Dendritic cell treated with granulocyte-macrophage colony-stimulating factor and Interleukin-4, amounts not matched to agents 40 ng/mL and 50 ng/mL, for 4 days (primary cell): Measurements from ENCODE around the gene SERTAD3.
A peak's percentile ranks its signal among the peaks of the same experiment; 100 is the strongest.
"Not testable (repeated sequence)": the region's sequence is repeated elsewhere in the genome, so short reads cannot be mapped to it uniquely, and the experiment has no call there.

Source experiments
- H3K27ac Mint-ChIP-seq: one replicate; pipeline ENCODE4 v1.8.0; 2022; ENCODE audit warnings: mild to moderate bottlenecking, mixed read lengths
- H3K27me3 Mint-ChIP-seq: one replicate; pipeline ENCODE4 v1.8.0; 2022; ENCODE audit warnings: mild to moderate bottlenecking, mixed read lengths
- H3K36me3 Mint-ChIP-seq: one replicate; pipeline ENCODE4 v1.8.0; 2022; ENCODE audit warnings: low read depth, mixed read lengths
- H3K4me1 Mint-ChIP-seq: one replicate; pipeline ENCODE4 v1.8.0; 2022; ENCODE audit warnings: low read depth, mixed read lengths
- H3K4me3 Mint-ChIP-seq: one replicate; pipeline ENCODE4 v1.8.0; 2022; ENCODE audit warnings: mild to moderate bottlenecking, moderate library complexity, mixed read lengths
- H3K9me3 Mint-ChIP-seq: one replicate; pipeline ENCODE4 v1.8.0; 2022; ENCODE audit warnings: mixed read lengths
- intact Hi-C: fragments of 100-400 bp; cut with micrococcal nuclease; formaldehyde crosslinking; loops from one replicate; pipeline ENCODE4 v1.15.0; 2022

Gene SERTAD3, protein sequence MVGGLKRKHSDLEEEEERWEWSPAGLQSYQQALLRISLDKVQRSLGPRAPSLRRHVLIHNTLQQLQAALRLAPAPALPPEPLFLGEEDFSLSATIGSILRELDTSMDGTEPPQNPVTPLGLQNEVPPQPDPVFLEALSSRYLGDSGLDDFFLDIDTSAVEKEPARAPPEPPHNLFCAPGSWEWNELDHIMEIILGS

DNA sequence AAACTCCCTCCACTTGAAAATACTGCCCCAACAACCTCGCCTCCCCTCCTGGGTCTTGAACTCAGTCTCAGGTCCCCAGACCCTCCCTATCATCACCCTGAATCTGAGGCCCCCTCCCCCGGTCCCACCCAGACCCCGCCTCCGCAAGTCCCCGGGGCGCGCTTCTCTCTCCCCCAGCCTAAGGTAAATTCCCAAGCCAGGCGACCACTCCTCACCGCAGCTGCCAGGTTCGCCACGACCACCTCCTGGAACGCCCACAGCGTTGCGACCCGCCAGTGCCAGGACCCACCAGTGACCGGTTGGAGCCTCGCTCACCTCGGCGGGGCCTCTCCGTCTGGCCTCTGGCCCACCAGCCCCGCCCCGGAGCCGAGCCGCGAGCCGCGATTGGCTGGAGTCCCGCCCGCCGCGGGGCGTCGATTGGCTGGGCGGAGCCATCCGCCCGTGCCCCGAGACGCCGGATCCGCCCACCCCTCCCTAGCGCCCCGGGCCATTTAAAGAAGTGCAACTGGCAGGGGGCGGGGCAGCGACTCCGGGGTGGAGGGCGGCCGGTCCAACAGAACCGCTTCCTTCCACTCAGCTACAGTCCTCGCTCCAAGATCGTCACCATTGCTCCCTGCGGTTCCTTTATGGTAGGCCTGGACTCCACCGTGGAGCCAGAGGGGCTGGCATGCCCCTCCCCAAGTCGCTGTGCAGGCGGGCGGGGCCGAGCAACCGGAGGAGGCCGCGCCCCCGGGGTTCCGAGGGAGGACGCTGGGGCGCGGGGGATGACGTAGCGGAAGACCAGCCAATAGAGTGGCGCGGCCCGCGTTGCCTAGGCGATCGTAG lies at the start of gene SERTAD3:
Gene SERTAD3 (minus strand): TSS at position 336 of the 825 bp plus-strand sequence. CDS start 2,255 bp downstream, outside the sequence.
- H3K4me3 Mint-ChIP-seq = peak within 1 kb of the TSS; percentile 97
- H3K36me3 Mint-ChIP-seq = peaks cover 88% of the 10 kb centered on the region
- no peaks in the 10 kb centered on the region for H3K27me3 Mint-ChIP-seq
- intact Hi-C loops = loop anchor here (1.0 to 10.0 kb wide), 4 partner anchors 10 to 79 kb away; partner anchors contain the start of genes BLVRB and SERTAD1
- no peaks in the 10 kb centered on the region for H3K9me3 Mint-ChIP-seq
- H3K27ac Mint-ChIP-seq = peak within 1 kb of the TSS; percentile 98
- peaks cover 30% of the 10 kb centered on the region for H3K4me1 Mint-ChIP-seq

- Mint-ChIP-seq H3K27ac (no peak overlapping the region), H3K9me3 (no peaks in the 10 kb centered on the region), H3K36me3 (no peaks in the 10 kb centered on the region), H3K27me3 (peaks cover 44% of the 10 kb centered on the region), H3K4me1 (no peaks in the 10 kb centered on the region), H3K4me3 (no peak overlapping the region)
- intact Hi-C loops = no loop called here
Measured at GRCh38 chr19:40493778-40494177, 49.6 kb upstream of the SERTAD3 start.

DNA sequence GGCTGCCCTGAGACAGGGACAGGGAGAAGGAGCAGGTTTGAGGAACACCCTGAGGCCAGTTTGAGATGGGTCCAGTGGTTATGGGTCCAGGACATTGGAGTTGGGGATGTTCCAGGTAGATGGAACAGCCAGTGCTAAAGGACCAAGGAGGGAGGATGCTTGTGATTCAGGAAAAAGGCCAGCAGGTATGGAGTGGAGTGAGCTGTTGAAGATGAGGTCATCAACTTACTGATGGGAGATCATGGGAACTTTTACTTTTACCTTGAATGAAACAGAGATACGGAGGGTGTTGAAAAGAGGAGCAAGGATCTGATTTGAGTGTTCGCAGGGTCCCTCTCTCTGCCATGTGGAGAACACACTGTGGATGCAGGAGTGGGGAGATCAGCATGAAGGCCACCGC lies 48.1 kb upstream of the SERTAD3 start:
- no peaks in the 10 kb centered on the region for H3K9me3 Mint-ChIP-seq
- H3K36me3 Mint-ChIP-seq = no peaks in the 10 kb centered on the region
- intact Hi-C loops = no loop called here
- H3K27ac Mint-ChIP-seq = no peak overlapping the region
- H3K4me1 Mint-ChIP-seq = peaks cover 10% of the 10 kb centered on the region
- no peak overlapping the region for H3K4me3 Mint-ChIP-seq
- H3K27me3 Mint-ChIP-seq = peaks cover 56% of the 10 kb centered on the region

GRCh38 chr19:40489882-40490230 lies 45.7 kb upstream of the SERTAD3 start:
- H3K36me3 Mint-ChIP-seq = no peaks in the 10 kb centered on the region
- peaks cover 10% of the 10 kb centered on the region for H3K4me1 Mint-ChIP-seq
- H3K27ac Mint-ChIP-seq = peak overlapping the region; percentile 62
- no peaks in the 10 kb centered on the region for H3K9me3 Mint-ChIP-seq
- intact Hi-C loops = no loop called here
- H3K4me3 Mint-ChIP-seq = no peak overlapping the region
- peaks cover 66% of the 10 kb centered on the region for H3K27me3 Mint-ChIP-seq

DNA sequence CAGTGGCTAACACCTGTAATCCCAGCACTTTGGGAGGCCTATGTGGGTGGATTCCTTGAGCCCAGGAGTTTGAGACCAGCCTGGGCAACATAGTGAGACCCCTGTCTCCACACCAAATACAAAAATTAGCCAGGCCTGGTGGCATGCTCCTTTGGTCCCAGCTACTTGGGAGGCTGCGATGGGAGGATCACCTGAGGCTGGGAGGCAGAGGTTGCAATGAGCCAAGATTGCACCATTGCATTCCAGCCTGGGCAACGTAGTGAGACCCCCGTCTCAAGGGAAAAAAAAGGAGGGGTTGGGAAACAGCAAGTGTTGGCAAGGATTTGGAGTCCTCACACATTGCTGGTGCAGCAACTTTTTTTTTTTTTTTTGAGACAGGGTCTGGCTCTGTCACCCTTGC lies 41.9 kb upstream of the SERTAD3 start:
- H3K4me1 Mint-ChIP-seq = peaks cover 10% of the 10 kb centered on the region
- H3K4me3 Mint-ChIP-seq = no peak overlapping the region
- no peaks in the 10 kb centered on the region for H3K36me3 Mint-ChIP-seq
- peaks cover 59% of the 10 kb centered on the region for H3K27me3 Mint-ChIP-seq
- H3K27ac Mint-ChIP-seq = no peak overlapping the region
- no peaks in the 10 kb centered on the region for H3K9me3 Mint-ChIP-seq
- intact Hi-C loops = no loop called here

DNA sequence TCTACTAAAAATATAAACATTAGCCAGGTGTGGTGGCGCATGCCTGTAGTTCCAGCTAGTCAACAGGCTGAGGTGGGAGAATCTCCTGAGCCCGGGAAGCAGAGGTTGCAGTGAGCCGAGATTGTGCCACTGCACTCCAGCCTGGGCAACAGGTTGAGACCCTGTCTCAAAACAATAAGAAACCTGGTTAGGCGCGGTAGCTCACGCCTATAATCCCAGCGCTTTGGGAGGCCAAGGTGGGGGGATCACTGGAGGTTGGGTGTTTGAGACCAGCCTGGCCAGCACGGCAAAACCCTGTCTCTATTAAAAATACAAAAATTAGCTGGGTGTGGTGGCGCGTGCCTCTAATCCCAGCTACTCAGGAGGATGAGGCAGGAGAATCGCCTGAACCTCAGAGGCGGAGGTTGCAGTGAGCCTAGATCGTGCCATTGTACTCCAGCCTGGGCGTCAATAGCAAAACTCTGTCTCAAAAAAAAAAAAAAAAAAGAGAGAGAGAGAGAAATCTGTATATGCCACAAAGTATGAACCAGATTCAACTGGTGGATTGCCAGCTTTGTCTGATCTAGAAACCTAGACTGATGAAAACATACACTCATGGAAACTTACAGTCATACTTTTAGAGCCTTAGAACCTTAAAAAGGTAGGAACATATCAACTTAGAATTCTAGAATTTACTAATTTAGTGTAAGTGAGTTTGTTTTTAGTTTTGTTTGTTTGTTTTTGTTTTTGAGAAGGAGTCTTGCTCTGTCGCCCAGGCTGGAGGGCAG lies 31.9 kb upstream of the SERTAD3 start:
- H3K9me3 Mint-ChIP-seq, H3K27ac Mint-ChIP-seq, H3K4me1 Mint-ChIP-seq, intact Hi-C loops, H3K36me3 Mint-ChIP-seq, H3K4me3 Mint-ChIP-seq: not testable (repeated sequence)
- H3K27me3 Mint-ChIP-seq = peaks cover 31% of the 10 kb centered on the region

DNA sequence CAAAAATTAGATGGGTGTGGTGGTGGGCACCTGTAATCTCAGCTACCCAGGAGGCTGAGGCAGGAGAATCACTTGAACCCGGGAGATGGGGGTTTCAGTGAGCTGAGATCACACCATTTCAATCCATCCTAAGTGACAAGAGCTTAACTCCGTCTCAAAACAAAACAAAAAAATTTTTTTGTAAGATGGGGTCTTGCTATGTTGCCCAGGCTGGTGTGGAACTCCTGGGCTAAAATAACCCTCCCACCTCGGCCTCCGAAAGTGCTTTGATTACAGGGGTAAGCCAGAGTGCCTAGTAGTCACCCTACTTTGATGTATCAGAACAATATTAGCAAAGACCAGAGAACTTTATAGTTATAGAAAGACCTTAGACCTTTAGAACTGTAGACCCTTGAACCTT lies 30.6 kb upstream of the SERTAD3 start:
- H3K9me3 Mint-ChIP-seq = no peaks in the 10 kb centered on the region
- no peak overlapping the region for H3K4me3 Mint-ChIP-seq
- no peak overlapping the region for H3K27ac Mint-ChIP-seq
- intact Hi-C loops = no loop called here
- H3K36me3 Mint-ChIP-seq = no peaks in the 10 kb centered on the region
- peaks cover under 1% of the 10 kb centered on the region for H3K4me1 Mint-ChIP-seq
- H3K27me3 Mint-ChIP-seq = peaks cover 28% of the 10 kb centered on the region

GRCh38 chr19:40472516-40472915 lies 28.4 kb upstream of the SERTAD3 start:
- Mint-ChIP-seq H3K27me3 (peaks cover 29% of the 10 kb centered on the region), H3K9me3 (no peaks in the 10 kb centered on the region), H3K36me3 (no peaks in the 10 kb centered on the region), H3K4me1 (peaks cover 16% of the 10 kb centered on the region), H3K27ac (no peak overlapping the region), H3K4me3 (no peak overlapping the region)
- intact Hi-C loops = no loop called here

DNA sequence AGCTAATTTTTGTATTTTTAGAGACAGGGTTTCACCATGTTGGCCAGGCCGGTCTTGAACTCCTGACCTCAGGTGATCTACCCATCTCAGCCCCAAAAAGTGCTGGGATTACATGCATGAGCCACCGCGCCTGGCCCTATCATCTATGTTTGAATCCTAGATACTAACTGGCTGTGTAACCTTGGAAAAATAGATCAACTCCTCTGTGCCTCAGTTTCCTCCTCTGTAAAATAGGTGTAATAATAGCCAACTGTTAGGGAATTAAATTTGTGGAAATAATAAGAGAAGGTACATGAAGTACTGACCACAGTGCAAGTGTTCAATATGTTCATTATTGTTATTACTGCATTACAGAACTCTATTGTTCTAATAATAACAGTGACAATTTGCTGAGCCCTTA lies 27.0 kb upstream of the SERTAD3 start:
- H3K4me3 Mint-ChIP-seq = no peak overlapping the region

GRCh38 chr19:40469011-40469410 lies 24.9 kb upstream of the SERTAD3 start:
- H3K4me3 Mint-ChIP-seq = no peak overlapping the region
- H3K27me3 Mint-ChIP-seq = peaks cover 30% of the 10 kb centered on the region
- H3K9me3 Mint-ChIP-seq = no peaks in the 10 kb centered on the region
- H3K27ac Mint-ChIP-seq = peak overlapping the region; percentile 34
- H3K4me1 Mint-ChIP-seq = peaks cover 35% of the 10 kb centered on the region
- intact Hi-C loops = loop anchor here (5.0 to 10.0 kb wide), 3 partner anchors 58 to 164 kb away; partner anchors contain the start of gene SHKBP1
- peaks cover 16% of the 10 kb centered on the region for H3K36me3 Mint-ChIP-seq

More for the DNA sequence above, 27.0 kb upstream of the SERTAD3 start:
- H3K9me3 Mint-ChIP-seq = no peaks in the 10 kb centered on the region
- no peaks in the 10 kb centered on the region for H3K36me3 Mint-ChIP-seq
- H3K4me1 Mint-ChIP-seq = peaks cover 24% of the 10 kb centered on the region
- peaks cover 34% of the 10 kb centered on the region for H3K27me3 Mint-ChIP-seq
- intact Hi-C loops = no loop called here
- no peak overlapping the region for H3K27ac Mint-ChIP-seq

GRCh38 chr19:40466985-40467734 lies 23.0 kb upstream of the SERTAD3 start, which contains the start of gene SPTBN4:
SPTBN4 (plus strand) TSS chr19:40467001; CDS start chr19:40472622, 5,621 bp downstream.
- Mint-ChIP-seq H3K4me3 (peak within 1 kb of the TSS; percentile 94), H3K4me1 (peaks cover 44% of the 10 kb centered on the region), H3K36me3 (peaks cover 22% of the 10 kb centered on the region), H3K27ac (peak within 1 kb of the TSS; percentile 98), H3K27me3 (peaks cover 30% of the 10 kb centered on the region), H3K9me3 (no peaks in the 10 kb centered on the region)
- intact Hi-C loops = loop anchor here (5.0 to 10.0 kb wide), 3 partner anchors 60 to 162 kb away; partner anchors contain the start of gene SHKBP1

- H3K27ac Mint-ChIP-seq = peak overlapping the region; percentile 98
- H3K36me3 Mint-ChIP-seq = peaks cover 26% of the 10 kb centered on the region
- no peaks in the 10 kb centered on the region for H3K9me3 Mint-ChIP-seq
- intact Hi-C loops = loop anchor here (5.0 to 10.0 kb wide), 3 partner anchors 61 to 162 kb away; partner anchors contain the start of gene SHKBP1
- peak overlapping the region; percentile 94 for H3K4me3 Mint-ChIP-seq
- H3K4me1 Mint-ChIP-seq = peaks cover 51% of the 10 kb centered on the region
- peaks cover 30% of the 10 kb centered on the region for H3K27me3 Mint-ChIP-seq
Measured at GRCh38 chr19:40466219-40466984, 22.3 kb upstream of the SERTAD3 start.
